ENCODE measurements around the gene CGB8.
"Not testable (repeated sequence)": the region's sequence is repeated elsewhere in the genome, so short reads cannot be mapped to it uniquely, and the experiment has no call there.

- TF ChIP-seq, protein P1, sequence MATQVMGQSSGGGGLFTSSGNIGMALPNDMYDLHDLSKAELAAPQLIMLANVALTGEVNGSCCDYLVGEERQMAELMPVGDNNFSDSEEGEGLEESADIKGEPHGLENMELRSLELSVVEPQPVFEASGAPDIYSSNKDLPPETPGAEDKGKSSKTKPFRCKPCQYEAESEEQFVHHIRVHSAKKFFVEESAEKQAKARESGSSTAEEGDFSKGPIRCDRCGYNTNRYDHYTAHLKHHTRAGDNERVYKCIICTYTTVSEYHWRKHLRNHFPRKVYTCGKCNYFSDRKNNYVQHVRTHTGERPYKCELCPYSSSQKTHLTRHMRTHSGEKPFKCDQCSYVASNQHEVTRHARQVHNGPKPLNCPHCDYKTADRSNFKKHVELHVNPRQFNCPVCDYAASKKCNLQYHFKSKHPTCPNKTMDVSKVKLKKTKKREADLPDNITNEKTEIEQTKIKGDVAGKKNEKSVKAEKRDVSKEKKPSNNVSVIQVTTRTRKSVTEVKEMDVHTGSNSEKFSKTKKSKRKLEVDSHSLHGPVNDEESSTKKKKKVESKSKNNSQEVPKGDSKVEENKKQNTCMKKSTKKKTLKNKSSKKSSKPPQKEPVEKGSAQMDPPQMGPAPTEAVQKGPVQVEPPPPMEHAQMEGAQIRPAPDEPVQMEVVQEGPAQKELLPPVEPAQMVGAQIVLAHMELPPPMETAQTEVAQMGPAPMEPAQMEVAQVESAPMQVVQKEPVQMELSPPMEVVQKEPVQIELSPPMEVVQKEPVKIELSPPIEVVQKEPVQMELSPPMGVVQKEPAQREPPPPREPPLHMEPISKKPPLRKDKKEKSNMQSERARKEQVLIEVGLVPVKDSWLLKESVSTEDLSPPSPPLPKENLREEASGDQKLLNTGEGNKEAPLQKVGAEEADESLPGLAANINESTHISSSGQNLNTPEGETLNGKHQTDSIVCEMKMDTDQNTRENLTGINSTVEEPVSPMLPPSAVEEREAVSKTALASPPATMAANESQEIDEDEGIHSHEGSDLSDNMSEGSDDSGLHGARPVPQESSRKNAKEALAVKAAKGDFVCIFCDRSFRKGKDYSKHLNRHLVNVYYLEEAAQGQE (IDR thresholded peaks at IDR 0.05) = not testable (repeated sequence)
- TF ChIP-seq CTCF (IDR thresholded peaks at IDR 0.05); RAD21 (conservative IDR thresholded peaks at IDR 0.05 in 1 of 2, IDR thresholded peaks at IDR 0.05 in 1 of 2); RARB (CRISPR knock-in tag; IDR thresholded peaks at IDR 0.05); POLR2AphosphoS2 (conservative IDR thresholded peaks at IDR 0.05; ENCODE audit: low read length); HDAC2 (IDR thresholded peaks at IDR 0.05); E2F6 (IDR thresholded peaks at IDR 0.05; ENCODE audit: borderline replicate concordance, low read depth); NFE2L2 (conservative IDR thresholded peaks at IDR 0.05; ENCODE audit: low read length); POLR2A (IDR thresholded peaks at IDR 0.05; ENCODE audit: low read length): not testable (repeated sequence)
Measured at GRCh38 chr19:49018388-49019241, 30.3 kb downstream of the CGB8 start.

All from A549 (cell line).